ENCODE measurements around the gene BACE2.

Gene BACE2

DNA sequence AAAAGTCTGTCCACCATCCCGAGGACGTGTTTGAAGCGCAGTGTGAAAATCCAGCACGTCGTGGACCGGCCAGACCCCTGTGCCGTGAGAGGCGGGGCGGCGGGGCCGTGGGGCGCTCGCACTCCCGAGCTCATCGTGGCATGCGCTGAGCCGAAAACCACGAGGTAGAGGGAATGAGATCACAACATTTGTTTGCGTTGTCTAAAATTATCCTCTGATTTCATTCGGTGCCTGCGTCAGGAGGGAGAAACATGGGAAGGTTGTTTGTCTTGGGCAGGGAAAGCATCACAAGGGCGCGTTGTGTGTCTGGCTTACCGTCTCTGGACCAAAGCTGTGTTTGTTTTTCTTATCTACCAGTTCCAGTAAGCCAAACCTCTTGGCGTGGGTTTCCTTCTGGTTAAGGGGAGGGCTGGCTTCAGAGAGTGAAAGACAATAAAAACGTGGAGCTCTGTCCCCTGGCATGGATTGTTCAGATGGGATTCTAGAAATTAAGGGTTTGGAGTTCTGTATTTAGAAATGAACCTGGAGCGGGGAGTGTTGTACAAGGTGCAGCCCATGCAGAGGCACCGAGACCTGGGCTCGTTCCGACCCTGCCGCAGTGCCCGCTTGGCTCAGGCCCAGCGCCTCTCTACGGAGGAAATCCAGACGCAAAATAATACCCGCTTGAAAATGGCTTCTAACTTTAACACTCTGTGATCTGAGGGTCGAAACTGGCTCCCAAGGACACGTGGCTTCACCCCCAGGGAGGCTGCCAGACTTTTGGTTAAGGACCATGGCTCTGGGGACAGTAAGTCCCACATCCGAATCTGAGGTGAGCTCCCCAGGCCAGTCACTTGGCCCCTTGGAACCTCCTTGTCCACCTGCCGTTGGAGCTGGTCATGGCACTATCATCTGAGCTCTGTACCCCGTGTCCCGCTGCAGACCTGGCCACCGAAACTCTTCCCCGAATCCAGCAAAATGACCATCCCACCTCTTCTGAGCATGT is 79.9 kb downstream of the BACE2 start (continued):
- TF ChIP-seq, protein P1, sequence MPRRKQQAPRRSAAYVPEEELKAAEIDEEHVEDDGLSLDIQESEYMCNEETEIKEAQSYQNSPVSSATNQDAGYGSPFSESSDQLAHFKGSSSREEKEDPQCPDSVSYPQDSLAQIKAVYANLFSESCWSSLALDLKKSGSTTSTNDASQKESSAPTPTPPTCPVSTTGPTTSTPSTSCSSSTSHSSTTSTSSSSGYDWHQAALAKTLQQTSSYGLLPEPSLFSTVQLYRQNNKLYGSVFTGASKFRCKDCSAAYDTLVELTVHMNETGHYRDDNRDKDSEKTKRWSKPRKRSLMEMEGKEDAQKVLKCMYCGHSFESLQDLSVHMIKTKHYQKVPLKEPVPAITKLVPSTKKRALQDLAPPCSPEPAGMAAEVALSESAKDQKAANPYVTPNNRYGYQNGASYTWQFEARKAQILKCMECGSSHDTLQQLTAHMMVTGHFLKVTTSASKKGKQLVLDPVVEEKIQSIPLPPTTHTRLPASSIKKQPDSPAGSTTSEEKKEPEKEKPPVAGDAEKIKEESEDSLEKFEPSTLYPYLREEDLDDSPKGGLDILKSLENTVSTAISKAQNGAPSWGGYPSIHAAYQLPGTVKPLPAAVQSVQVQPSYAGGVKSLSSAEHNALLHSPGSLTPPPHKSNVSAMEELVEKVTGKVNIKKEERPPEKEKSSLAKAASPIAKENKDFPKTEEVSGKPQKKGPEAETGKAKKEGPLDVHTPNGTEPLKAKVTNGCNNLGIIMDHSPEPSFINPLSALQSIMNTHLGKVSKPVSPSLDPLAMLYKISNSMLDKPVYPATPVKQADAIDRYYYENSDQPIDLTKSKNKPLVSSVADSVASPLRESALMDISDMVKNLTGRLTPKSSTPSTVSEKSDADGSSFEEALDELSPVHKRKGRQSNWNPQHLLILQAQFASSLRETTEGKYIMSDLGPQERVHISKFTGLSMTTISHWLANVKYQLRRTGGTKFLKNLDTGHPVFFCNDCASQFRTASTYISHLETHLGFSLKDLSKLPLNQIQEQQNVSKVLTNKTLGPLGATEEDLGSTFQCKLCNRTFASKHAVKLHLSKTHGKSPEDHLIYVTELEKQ (tag by site-specific recombination; IDR thresholded peaks at IDR 0.05; ENCODE audit: borderline replicate concordance) = no peak
- TF ChIP-seq RBAK (tag by site-specific recombination; IDR thresholded peaks at IDR 0.05) = no peak
- TF ChIP-seq ZNF560 (tag by site-specific recombination; IDR thresholded peaks at IDR 0.05; ENCODE audit: borderline replicate concordance) = no peak
- no peak for TF ChIP-seq ZNF707 (tag by site-specific recombination; IDR thresholded peaks at IDR 0.05)
- TF ChIP-seq ZFP41 (tag by site-specific recombination; IDR thresholded peaks at IDR 0.05; ENCODE audit: borderline replicate concordance) = no peak
- TF ChIP-seq ZNF416 (tag by site-specific recombination; IDR thresholded peaks at IDR 0.05) = no peak
- TF ChIP-seq ZNF433 (tag by site-specific recombination; IDR thresholded peaks at IDR 0.05; ENCODE audit: low read depth) = no peak
- no peak for TF ChIP-seq ZNF341 (tag by site-specific recombination; IDR thresholded peaks at IDR 0.05; ENCODE audit: low read depth)
- no peak for TF ChIP-seq ZBTB1 (tag by site-specific recombination; IDR thresholded peaks at IDR 0.05)
- TF ChIP-seq, protein P2, sequence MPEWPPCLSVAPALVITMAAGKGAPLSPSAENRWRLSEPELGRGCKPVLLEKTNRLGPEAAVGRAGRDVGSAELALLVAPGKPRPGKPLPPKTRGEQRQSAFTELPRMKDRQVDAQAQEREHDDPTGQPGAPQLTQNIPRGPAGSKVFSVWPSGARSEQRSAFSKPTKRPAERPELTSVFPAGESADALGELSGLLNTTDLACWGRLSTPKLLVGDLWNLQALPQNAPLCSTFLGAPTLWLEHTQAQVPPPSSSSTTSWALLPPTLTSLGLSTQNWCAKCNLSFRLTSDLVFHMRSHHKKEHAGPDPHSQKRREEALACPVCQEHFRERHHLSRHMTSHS (tag by site-specific recombination; IDR thresholded peaks at IDR 0.05) = no peak
- no peak for TF ChIP-seq ZFP37 (tag by site-specific recombination; IDR thresholded peaks at IDR 0.05)
- TF ChIP-seq WT1 (tag by site-specific recombination; IDR thresholded peaks at IDR 0.05) = peak; percentile 56; the same call in 1 of the 2 replicates
- TF ChIP-seq MZF1 (tag by site-specific recombination; IDR thresholded peaks at IDR 0.05; ENCODE audit: borderline replicate concordance) = no peak
- no peak for TF ChIP-seq ZNF558 (tag by site-specific recombination; IDR thresholded peaks at IDR 0.05)
- TF ChIP-seq OSR2 (tag by site-specific recombination; IDR thresholded peaks at IDR 0.05) = peak; percentile 48; the same call in 1 of the 2 replicates
- TF ChIP-seq, protein P3, sequence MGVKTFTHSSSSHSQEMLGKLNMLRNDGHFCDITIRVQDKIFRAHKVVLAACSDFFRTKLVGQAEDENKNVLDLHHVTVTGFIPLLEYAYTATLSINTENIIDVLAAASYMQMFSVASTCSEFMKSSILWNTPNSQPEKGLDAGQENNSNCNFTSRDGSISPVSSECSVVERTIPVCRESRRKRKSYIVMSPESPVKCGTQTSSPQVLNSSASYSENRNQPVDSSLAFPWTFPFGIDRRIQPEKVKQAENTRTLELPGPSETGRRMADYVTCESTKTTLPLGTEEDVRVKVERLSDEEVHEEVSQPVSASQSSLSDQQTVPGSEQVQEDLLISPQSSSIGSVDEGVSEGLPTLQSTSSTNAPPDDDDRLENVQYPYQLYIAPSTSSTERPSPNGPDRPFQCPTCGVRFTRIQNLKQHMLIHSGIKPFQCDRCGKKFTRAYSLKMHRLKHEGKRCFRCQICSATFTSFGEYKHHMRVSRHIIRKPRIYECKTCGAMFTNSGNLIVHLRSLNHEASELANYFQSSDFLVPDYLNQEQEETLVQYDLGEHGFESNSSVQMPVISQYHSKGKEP (tag by site-specific recombination; IDR thresholded peaks at IDR 0.05) = no peak
- TF ChIP-seq ZNF830 (tag by site-specific recombination; IDR thresholded peaks at IDR 0.05; ENCODE audit: low read depth) = no peak
- no peak for TF ChIP-seq ZNF544 (tag by site-specific recombination; IDR thresholded peaks at IDR 0.05)
- no peak for TF ChIP-seq ZNF10 (tag by site-specific recombination; IDR thresholded peaks at IDR 0.05)
- TF ChIP-seq ZNF610 (tag by site-specific recombination; IDR thresholded peaks at IDR 0.05; ENCODE audit: borderline replicate concordance) = no peak
- TF ChIP-seq, protein P4, sequence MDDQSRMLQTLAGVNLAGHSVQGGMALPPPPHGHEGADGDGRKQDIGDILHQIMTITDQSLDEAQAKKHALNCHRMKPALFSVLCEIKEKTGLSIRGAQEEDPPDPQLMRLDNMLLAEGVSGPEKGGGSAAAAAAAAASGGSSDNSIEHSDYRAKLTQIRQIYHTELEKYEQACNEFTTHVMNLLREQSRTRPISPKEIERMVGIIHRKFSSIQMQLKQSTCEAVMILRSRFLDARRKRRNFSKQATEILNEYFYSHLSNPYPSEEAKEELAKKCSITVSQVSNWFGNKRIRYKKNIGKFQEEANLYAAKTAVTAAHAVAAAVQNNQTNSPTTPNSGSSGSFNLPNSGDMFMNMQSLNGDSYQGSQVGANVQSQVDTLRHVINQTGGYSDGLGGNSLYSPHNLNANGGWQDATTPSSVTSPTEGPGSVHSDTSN (CRISPR knock-in tag; IDR thresholded peaks at IDR 0.05) = no peak
- no peak for TF ChIP-seq ZNF248 (tag by site-specific recombination; IDR thresholded peaks at IDR 0.05)
- no peak for TF ChIP-seq ZBTB20 (tag by site-specific recombination; IDR thresholded peaks at IDR 0.05)
- no peak for TF ChIP-seq ZNF404 (tag by site-specific recombination; IDR thresholded peaks at IDR 0.05)
- TF ChIP-seq ZNF521 (tag by site-specific recombination; IDR thresholded peaks at IDR 0.05) = no peak
- TF ChIP-seq, protein P5, sequence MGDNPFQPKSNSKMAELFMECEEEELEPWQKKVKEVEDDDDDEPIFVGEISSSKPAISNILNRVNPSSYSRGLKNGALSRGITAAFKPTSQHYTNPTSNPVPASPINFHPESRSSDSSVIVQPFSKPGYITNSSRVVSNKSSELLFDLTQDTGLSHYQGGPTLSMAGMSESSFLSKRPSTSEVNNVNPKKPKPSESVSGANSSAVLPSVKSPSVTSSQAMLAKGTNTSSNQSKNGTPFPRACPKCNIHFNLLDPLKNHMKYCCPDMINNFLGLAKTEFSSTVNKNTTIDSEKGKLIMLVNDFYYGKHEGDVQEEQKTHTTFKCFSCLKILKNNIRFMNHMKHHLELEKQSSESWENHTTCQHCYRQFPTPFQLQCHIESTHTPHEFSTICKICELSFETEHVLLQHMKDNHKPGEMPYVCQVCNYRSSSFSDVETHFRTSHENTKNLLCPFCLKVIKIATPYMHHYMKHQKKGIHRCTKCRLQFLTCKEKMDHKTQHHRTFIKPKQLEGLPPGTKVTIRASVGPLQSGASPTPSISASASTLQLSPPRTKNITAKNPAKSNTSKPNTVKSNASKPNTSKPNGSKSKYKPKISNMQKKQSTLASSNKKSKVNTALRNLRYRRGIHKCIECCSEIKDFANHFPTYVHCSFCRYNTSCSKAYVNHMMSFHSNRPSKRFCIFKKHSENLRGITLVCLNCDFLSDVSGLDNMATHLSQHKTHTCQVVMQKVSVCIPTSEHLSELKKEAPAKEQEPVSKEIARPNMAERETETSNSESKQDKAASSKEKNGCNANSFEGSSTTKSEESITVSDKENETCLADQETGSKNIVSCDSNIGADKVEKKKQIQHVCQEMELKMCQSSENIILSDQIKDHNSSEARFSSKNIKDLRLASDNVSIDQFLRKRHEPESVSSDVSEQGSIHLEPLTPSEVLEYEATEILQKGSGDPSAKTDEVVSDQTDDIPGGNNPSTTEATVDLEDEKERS (tag by site-specific recombination; IDR thresholded peaks at IDR 0.05) = no peak
- TF ChIP-seq OVOL3 (tag by site-specific recombination; IDR thresholded peaks at IDR 0.05) = no peak
- TF ChIP-seq GLIS1 (tag by site-specific recombination; IDR thresholded peaks at IDR 0.05) = no peak
